HCT116 (cell line): ENCODE data around the gene ZBTB7C. TPM values are rescaled to one million over a fixed set of nuclear protein-coding genes. Genes with fewer than 3 reads are reported as not detected.

Experiments used
- ATAC-seq: fragments of 200-7000 bp; cut with Tn5 transposase; 2 replicates; pipeline ENCODE4 v1.9.1; 2020; ENCODE audit warnings: mild to moderate bottlenecking, moderate library complexity
- BruUV-seq: library from RNA; stranded (reverse); fragments of 400-500 nt; replicated peaks from 2 replicates; lab custom pipeline; 2021; lab: Mats Ljungman, UMichigan
- CTCF ChIA-PET: fragments of 300-600 bp; sonication (Branson Sonifier 250); formaldehyde crosslinking; loops from one replicate; lab custom pipeline; 2021; ENCODE audit warnings: antibody characterized with exemption; lab: Charles Lee
- POLR2A ChIA-PET: fragments of 300-600, 350-600 bp; sonication (Branson Sonifier 250); formaldehyde crosslinking; loops from one replicate; lab custom pipeline; 2021; ENCODE audit warnings: antibody characterized with exemption; lab: Charles Lee
- RAD21 ChIA-PET, 2 experiments: fragments of 300-600 bp; sonication (Branson Sonifier 250); formaldehyde crosslinking; loops; one replicate each; lab custom pipeline; 2023; ENCODE audit warnings: low total read pairs in 2 of 2; ENCODE audit not compliant: uncharacterized antibody in 2 of 2, unreplicated experiment in 2 of 2, low non-redundant PET in 1 of 2; lab: Charles Lee
- DNase-seq: peaks from one replicate; pipeline ENCODE4 v3.0.0-alpha.2; 2010; ENCODE audit warnings: low read depth, low spot score
- H2AFZ ChIP-seq: fragments of 200-600 bp; shearing (Covaris generic), sonication (generic); 2 replicates; pipeline ENCODE4 v1.6.1; 2017; ENCODE audit warnings: low read depth, mixed run types, mixed read lengths, antibody characterized with exemption, low read length; ENCODE audit not compliant: poor library complexity, severe bottlenecking
- H3K27ac ChIP-seq: 2 replicates; pipeline ENCODE4 v1.5.1; 2012; ENCODE audit warnings: low read depth, low read length
- H3K27me3 ChIP-seq: fragments of 200-600 bp; sonication (generic); 2 replicates; pipeline ENCODE4 v1.6.1; 2016; ENCODE audit warnings: mixed run types, low read length, mixed read lengths; ENCODE audit not compliant: insufficient read depth
- H3K36me3 ChIP-seq, 2 experiments: fragments of 200-500 bp in 1 of 2; fragments of 200-600 bp in 1 of 2; sonication (Bioruptor generic) in 1 of 2; sonication (generic) in 1 of 2; 2 replicates each; pipeline versions ENCODE4 v1.5.1 to v1.6.1; 2014 to 2016; ENCODE audit warnings: low read length in 2 of 2, inconsistent platforms in 1 of 2, mixed read lengths in 1 of 2, mixed run types in 1 of 2; ENCODE audit not compliant: insufficient read depth in 2 of 2, control insufficient read depth in 1 of 2
- H3K4me1 ChIP-seq, 2 experiments: fragments of 200-600 bp in 1 of 2; sonication (generic) in 1 of 2; 2 replicates each; pipeline versions ENCODE4 v1.5.1 to v1.6.1; 2012 to 2017; ENCODE audit warnings: low read length in 2 of 2, inconsistent platforms in 1 of 2, mild to moderate bottlenecking in 1 of 2, mixed read lengths in 1 of 2, mixed run types in 1 of 2, moderate library complexity in 1 of 2; ENCODE audit not compliant: insufficient read depth in 2 of 2, control insufficient read depth in 1 of 2
- H3K4me2 ChIP-seq: fragments of 200-600 bp; sonication (generic); 2 replicates; pipeline ENCODE4 v1.6.1; 2017; ENCODE audit warnings: mixed run types, low read length, mixed read lengths
- H3K4me3 ChIP-seq, 2 experiments: fragments of 200-600 bp in 1 of 2; sonication (generic) in 1 of 2; replicated peaks in 1 of 2; 2 replicates each; pipeline ENCODE4 v1.5.1; 2011 to 2016; ENCODE audit warnings: low read length in 2 of 2, control low read depth in 1 of 2, low read depth in 1 of 2, mild to moderate bottlenecking in 1 of 2, mixed read lengths in 1 of 2, mixed run types in 1 of 2
- H3K79me2 ChIP-seq: fragments of 200-600 bp; sonication (generic); 2 replicates; pipeline ENCODE4 v1.6.1; 2017; ENCODE audit warnings: mild to moderate bottlenecking, mixed run types, low read length, moderate library complexity, mixed read lengths; ENCODE audit not compliant: insufficient read depth
- H3K9ac ChIP-seq: fragments of 200-600 bp; sonication (generic); 2 replicates; pipeline ENCODE4 v1.6.1; 2016; ENCODE audit warnings: low read length, mixed read lengths
- H3K9me2 ChIP-seq: fragments of 200-600 bp; sonication (generic), shearing (Covaris generic); 2 replicates; pipeline ENCODE4 v1.6.1; 2017; ENCODE audit warnings: mixed run types, mild to moderate bottlenecking, moderate library complexity; ENCODE audit not compliant: insufficient read depth
- H3K9me3 ChIP-seq, 2 experiments: fragments of 200-500 bp in 1 of 2; fragments of 200-600 bp in 1 of 2; sonication (Bioruptor generic) in 1 of 2; sonication (generic) in 1 of 2; 2 replicates each; pipeline ENCODE4 v1.6.1; 2014 to 2017; ENCODE audit warnings: low read length in 2 of 2, mixed read lengths in 2 of 2, inconsistent platforms in 1 of 2, low read depth in 1 of 2, mild to moderate bottlenecking in 1 of 2, mixed run types in 1 of 2, moderate library complexity in 1 of 2; ENCODE audit not compliant: control insufficient read depth in 1 of 2, insufficient read depth in 1 of 2
- H4K20me1 ChIP-seq: fragments of 200-600 bp; sonication (generic), shearing (Covaris generic); 2 replicates; pipeline ENCODE4 v1.6.1; 2017; ENCODE audit warnings: mixed run types, mild to moderate bottlenecking, moderate library complexity; ENCODE audit not compliant: insufficient read depth
- CEBPB ChIP-seq: IDR thresholded peaks from 2 replicates; pipeline ENCODE4 v1.6.1; 2012; ENCODE audit warnings: low read depth
- EGR1 ChIP-seq: IDR thresholded peaks from 2 replicates; pipeline ENCODE4 v1.6.1; 2012; ENCODE audit warnings: low read depth
- ELF1 ChIP-seq: IDR thresholded peaks from 2 replicates; pipeline ENCODE4 v1.6.1; 2012; ENCODE audit warnings: low read depth, borderline replicate concordance
- EZH2 ChIP-seq: fragments of 200-600 bp; sonication (generic); IDR thresholded peaks from 2 replicates; pipeline ENCODE4 v1.6.1; 2017; ENCODE audit warnings: antibody characterized with exemption, mixed run types
- EZH2phosphoT487 ChIP-seq: fragments of 200-600 bp; IDR thresholded peaks from 2 replicates; pipeline ENCODE4 v1.6.1; 2018; ENCODE audit warnings: antibody characterized with exemption, borderline replicate concordance
- JUND ChIP-seq: IDR thresholded peaks from 2 replicates; pipeline ENCODE4 v1.6.1; 2012
- POLR2AphosphoS5 ChIP-seq: IDR thresholded peaks from 2 replicates; pipeline ENCODE4 v1.6.1; 2011; ENCODE audit warnings: mild to moderate bottlenecking, low read depth, low read length, moderate library complexity
- RAD21 ChIP-seq: IDR thresholded peaks from 2 replicates; pipeline ENCODE4 v1.6.1; 2012; ENCODE audit warnings: low read depth, mild to moderate bottlenecking
- SRF ChIP-seq: IDR thresholded peaks from 2 replicates; pipeline ENCODE4 v1.6.1; 2012; ENCODE audit warnings: low read depth
- TCF7L2 ChIP-seq: IDR thresholded peaks from 2 replicates; pipeline ENCODE4 v1.7.0; 2011; ENCODE audit warnings: borderline replicate concordance, inconsistent platforms; ENCODE audit not compliant: insufficient read depth, insufficient read length; ENCODE audit errors: extremely low read depth
- YY1 ChIP-seq: IDR thresholded peaks from 2 replicates; pipeline ENCODE4 v1.6.1; 2011; ENCODE audit warnings: low read length, low read depth, moderate library complexity, mild to moderate bottlenecking; ENCODE audit not compliant: insufficient replicate concordance; ENCODE audit errors: extremely low read depth
- intact Hi-C: fragments of 100-400 bp; cut with micrococcal nuclease; formaldehyde crosslinking; loops from 2 replicates; pipeline ENCODE4 v1.10.0; 2022
- total RNA-seq: library from RNA; stranded (reverse); gene quantifications from one replicate; pipeline ENCODE4 v1.2.1, GENCODE V29; 2021; ENCODE audit not compliant: unreplicated experiment
- TF ChIP-seq, protein P1 (sequence below): IDR thresholded peaks from 2 replicates; pipeline ENCODE4 v1.6.1; 2012
- TF ChIP-seq, protein P2 (sequence below): IDR thresholded peaks from 2 replicates; pipeline ENCODE4 v1.6.1; 2012
- TF ChIP-seq, protein P3 (sequence below): IDR thresholded peaks from 2 replicates; pipeline ENCODE4 v1.6.1; 2012; ENCODE audit warnings: low read depth

The ZBTB7C gene
- total RNA-seq, 1 experiment from 2014 or later = 0.37 TPM

DNA sequence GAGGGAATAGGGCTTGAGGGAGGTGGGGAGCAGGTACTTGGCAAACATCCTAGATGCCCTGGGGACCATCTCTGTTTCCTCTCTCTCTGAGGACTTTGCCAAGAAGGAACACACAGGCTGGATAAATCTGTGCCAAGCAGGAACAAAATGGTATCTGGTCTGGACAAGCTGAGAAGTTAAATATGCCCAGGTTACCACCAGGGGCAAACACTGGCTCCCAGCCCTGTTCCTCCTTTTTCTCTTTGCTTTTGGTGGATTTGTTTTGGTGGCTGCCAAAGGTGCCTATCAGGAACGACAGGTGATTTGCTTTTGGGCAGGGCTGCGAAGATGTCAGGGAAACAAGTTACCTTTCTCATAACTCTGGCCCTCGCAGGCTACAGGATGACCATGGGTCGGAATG, 251.2 kb downstream of the ZBTB7C start:
- Histone ChIP-seq H4K20me1 (no peaks in the 10 kb centered on the region), H3K4me3 (no peak overlapping the region), H3K79me2 (no peaks in the 10 kb centered on the region), H2AFZ (no peak overlapping the region), H3K27me3 (no peaks in the 10 kb centered on the region), H3K36me3 (no peaks in the 10 kb centered on the region), H3K9me2 (no peaks in the 10 kb centered on the region), H3K27ac (no peak overlapping the region), H3K9me3 (no peaks in the 10 kb centered on the region), H3K4me1 (peaks cover 10 to 30% of the 10 kb centered on the region in 2 experiments; a peak in 3 of 4 replicates), H3K4me2 (no peak overlapping the region), H3K9ac (no peak overlapping the region)
- DNase-seq (no peak), ATAC-seq (no peak)
- ChIA-PET RAD21 (no interaction called here), POLR2A (no interaction called here), CTCF (no interaction called here)
- intact Hi-C loops = no loop called here
- TF ChIP-seq, protein P1, sequence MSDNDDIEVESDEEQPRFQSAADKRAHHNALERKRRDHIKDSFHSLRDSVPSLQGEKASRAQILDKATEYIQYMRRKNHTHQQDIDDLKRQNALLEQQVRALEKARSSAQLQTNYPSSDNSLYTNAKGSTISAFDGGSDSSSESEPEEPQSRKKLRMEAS = no peak
- TF ChIP-seq CEBPB = no peak
- TF ChIP-seq YY1 = no peak
- no peak for TF ChIP-seq POLR2AphosphoS5
- TF ChIP-seq, protein P2, sequence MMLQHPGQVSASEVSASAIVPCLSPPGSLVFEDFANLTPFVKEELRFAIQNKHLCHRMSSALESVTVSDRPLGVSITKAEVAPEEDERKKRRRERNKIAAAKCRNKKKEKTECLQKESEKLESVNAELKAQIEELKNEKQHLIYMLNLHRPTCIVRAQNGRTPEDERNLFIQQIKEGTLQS = no peak
- no peak for TF ChIP-seq EZH2
- no TSS peak for BruUV-seq

DNA sequence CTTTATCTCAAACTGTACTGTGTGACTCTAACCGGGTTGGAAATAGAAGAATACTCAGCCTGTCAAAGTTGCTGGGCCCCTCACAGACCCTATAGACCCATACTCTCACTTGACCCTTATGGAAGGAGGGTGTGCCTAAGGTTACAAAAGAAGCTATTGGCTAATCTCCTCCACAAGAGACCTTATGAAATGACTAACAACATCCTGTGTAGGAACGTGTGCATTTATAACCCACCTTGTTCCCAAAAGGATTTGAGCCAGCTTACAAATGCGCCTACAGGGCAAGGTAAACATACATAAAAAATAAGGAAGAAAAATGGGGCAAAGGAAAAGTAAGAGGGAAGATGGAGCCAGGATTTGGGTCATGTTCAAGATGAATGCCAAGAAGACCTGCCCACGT, 253.3 kb downstream of the ZBTB7C start:
- peaks cover 14 to 26% of the 10 kb centered on the region in 2 experiments for H3K4me1 ChIP-seq
- H3K79me2 ChIP-seq = no peaks in the 10 kb centered on the region
- no TSS peak for BruUV-seq
- no peaks in the 10 kb centered on the region for H3K27me3 ChIP-seq
- H3K4me2 ChIP-seq = no peak overlapping the region
- no peak overlapping the region for H2AFZ ChIP-seq
- intact Hi-C loops = no loop called here
- TF ChIP-seq JUND (no peak), EZH2phosphoT487 (no peak), YY1 (no peak), CEBPB (no peak), ELF1 (no peak), SRF (no peak), EZH2 (no peak), RAD21 (no peak), EGR1 (no peak), TCF7L2 (no peak)
- TF ChIP-seq, protein P1 = no peak
- TF ChIP-seq, protein P3, sequence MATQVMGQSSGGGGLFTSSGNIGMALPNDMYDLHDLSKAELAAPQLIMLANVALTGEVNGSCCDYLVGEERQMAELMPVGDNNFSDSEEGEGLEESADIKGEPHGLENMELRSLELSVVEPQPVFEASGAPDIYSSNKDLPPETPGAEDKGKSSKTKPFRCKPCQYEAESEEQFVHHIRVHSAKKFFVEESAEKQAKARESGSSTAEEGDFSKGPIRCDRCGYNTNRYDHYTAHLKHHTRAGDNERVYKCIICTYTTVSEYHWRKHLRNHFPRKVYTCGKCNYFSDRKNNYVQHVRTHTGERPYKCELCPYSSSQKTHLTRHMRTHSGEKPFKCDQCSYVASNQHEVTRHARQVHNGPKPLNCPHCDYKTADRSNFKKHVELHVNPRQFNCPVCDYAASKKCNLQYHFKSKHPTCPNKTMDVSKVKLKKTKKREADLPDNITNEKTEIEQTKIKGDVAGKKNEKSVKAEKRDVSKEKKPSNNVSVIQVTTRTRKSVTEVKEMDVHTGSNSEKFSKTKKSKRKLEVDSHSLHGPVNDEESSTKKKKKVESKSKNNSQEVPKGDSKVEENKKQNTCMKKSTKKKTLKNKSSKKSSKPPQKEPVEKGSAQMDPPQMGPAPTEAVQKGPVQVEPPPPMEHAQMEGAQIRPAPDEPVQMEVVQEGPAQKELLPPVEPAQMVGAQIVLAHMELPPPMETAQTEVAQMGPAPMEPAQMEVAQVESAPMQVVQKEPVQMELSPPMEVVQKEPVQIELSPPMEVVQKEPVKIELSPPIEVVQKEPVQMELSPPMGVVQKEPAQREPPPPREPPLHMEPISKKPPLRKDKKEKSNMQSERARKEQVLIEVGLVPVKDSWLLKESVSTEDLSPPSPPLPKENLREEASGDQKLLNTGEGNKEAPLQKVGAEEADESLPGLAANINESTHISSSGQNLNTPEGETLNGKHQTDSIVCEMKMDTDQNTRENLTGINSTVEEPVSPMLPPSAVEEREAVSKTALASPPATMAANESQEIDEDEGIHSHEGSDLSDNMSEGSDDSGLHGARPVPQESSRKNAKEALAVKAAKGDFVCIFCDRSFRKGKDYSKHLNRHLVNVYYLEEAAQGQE = no peak
- no peaks in the 10 kb centered on the region for H4K20me1 ChIP-seq
- no peak overlapping the region for H3K9ac ChIP-seq
- H3K9me3 ChIP-seq = no peaks in the 10 kb centered on the region
- no peak overlapping the region for H3K4me3 ChIP-seq
- ATAC-seq (no peak), DNase-seq (no peak)
- H3K27ac ChIP-seq = no peak overlapping the region
- ChIA-PET RAD21 (no interaction called here), CTCF (no interaction called here), POLR2A (interaction anchor here (1.4 kb wide), 1 partner anchor 13 kb away, joined by 5 read pairs; no protein-coding TSS in a partner anchor)
- no peaks in the 10 kb centered on the region for H3K9me2 ChIP-seq
- H3K36me3 ChIP-seq = no peaks in the 10 kb centered on the region
